B cell (primary cell): Measurements from ENCODE around the gene KRT72.

Experiments used
- EZH2 ChIP-seq: IDR thresholded peaks from 2 replicates; pipeline ENCODE4 v1.6.1; 2012; ENCODE audit warnings: borderline replicate concordance, low read depth, mild to moderate bottlenecking, moderate library complexity, low read length; ENCODE audit not compliant: insufficient read depth, poor library complexity, severe bottlenecking
- TF ChIP-seq, protein P1 (sequence below): fragments of 200-600 bp; IDR thresholded peaks from one replicate; pipeline ENCODE4 v1.8.0; 2022; ENCODE audit warnings: antibody characterized with exemption, mild to moderate bottlenecking

DNA sequence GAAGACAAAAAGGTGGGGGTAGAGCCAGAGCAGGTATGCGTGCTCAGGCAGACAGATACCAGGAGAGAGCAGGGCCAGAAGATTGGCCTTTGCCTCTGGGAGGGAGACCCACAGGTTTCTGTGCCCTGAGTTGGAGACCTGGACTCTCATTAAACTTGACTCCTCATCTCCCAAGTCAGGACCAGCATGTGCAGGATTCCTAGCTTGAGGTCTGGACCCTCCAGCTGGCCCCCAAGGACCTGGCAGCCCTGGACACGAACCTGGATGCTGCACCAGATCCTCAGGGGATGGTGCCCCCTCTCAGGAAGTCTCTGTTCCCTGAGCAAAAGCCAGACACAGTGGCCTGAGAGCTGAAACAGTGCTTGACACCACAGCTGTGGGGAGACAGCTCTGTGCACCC is 27.6 kb upstream of the KRT72 start:
- TF ChIP-seq, protein P1, sequence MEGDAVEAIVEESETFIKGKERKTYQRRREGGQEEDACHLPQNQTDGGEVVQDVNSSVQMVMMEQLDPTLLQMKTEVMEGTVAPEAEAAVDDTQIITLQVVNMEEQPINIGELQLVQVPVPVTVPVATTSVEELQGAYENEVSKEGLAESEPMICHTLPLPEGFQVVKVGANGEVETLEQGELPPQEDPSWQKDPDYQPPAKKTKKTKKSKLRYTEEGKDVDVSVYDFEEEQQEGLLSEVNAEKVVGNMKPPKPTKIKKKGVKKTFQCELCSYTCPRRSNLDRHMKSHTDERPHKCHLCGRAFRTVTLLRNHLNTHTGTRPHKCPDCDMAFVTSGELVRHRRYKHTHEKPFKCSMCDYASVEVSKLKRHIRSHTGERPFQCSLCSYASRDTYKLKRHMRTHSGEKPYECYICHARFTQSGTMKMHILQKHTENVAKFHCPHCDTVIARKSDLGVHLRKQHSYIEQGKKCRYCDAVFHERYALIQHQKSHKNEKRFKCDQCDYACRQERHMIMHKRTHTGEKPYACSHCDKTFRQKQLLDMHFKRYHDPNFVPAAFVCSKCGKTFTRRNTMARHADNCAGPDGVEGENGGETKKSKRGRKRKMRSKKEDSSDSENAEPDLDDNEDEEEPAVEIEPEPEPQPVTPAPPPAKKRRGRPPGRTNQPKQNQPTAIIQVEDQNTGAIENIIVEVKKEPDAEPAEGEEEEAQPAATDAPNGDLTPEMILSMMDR = no peak
- no peak for TF ChIP-seq EZH2
